Ovary (tissue), 9 donors: Measurements from ENCODE around the gene MECR. TPM values are rescaled to one million over a fixed set of nuclear protein-coding genes. Genes with fewer than 3 reads are reported as not detected.

Source experiments
- DNase-seq, 5 donors: peaks; one replicate each; pipeline ENCODE4 v3.0.0-alpha.2; 2019 to 2020
- H3K27ac ChIP-seq, 2 donors: fragments of 200-600 bp; one replicate each; pipeline versions ENCODE4 v1.5.1 to v1.8.0; 2019 to 2022
- H3K27me3 ChIP-seq: fragments of 200-600 bp; one replicate; pipeline ENCODE4 v1.8.0; 2022
- H3K36me3 ChIP-seq: fragments of 200-600 bp; sonication (generic); one replicate; pipeline ENCODE4 v1.5.1; 2019
- H3K4me1 ChIP-seq: one replicate; pipeline ENCODE4 v1.8.1; 2013; ENCODE audit warnings: mild to moderate bottlenecking, moderate library complexity; ENCODE audit not compliant: insufficient read depth
- H3K4me3 ChIP-seq: fragments of 200-600 bp; sonication (generic); one replicate; pipeline ENCODE4 v1.5.1; 2017
- H3K9me3 ChIP-seq, 2 donors: fragments of 200-600 bp in 1 of 2; sonication (generic) in 1 of 2; one replicate each; pipeline versions ENCODE4 v1.5.1 to v1.8.1; 2013 to 2019; ENCODE audit warnings: mild to moderate bottlenecking in 1 of 2, moderate library complexity in 1 of 2
- EP300 ChIP-seq: sonication (generic); formaldehyde crosslinking; IDR thresholded peaks from one replicate; pipeline ENCODE4 v1.6.1; 2017; ENCODE audit warnings: antibody characterized with exemption
- POLR2A ChIP-seq: fragments of 450-650 bp; IDR thresholded peaks from one replicate; pipeline ENCODE4 v1.6.1; 2017; ENCODE audit warnings: antibody characterized with exemption, mild to moderate bottlenecking, moderate library complexity
- WGBS, 3 donors: extraction: QIAGEN DNeasy Blood & Tissue Kit in 1 of 3; methylation state at CpG; one replicate each; pipeline versions ENCODE4 v1.1.5 to v1.1.7; 2013 to 2017; 5-methylcytosine and 5-hydroxymethylcytosine counted together
- intact Hi-C, 4 donors: fragments of 100-400 bp; cut with DNase I; formaldehyde crosslinking; loops; one replicate each; pipeline versions ENCODE4 v1.11.0 to v1.15.1; 2022 to 2023
- polyA plus RNA-seq, 2 donors: library from polyadenylated mRNA; stranded (reverse); fragments of 200-250 nt in 1 of 2; fragments of 350-450 nt in 1 of 2; fragmentation: Illumina TruSeq in 1 of 2; extraction: RNeasy Lipid Tissue Mini Kit (QIAGEN cat#74804) in 1 of 2; gene quantifications; one replicate each; pipeline ENCODE4 v1.2.3, GENCODE V29; 2013 to 2014
- total RNA-seq, 7 donors: library from RNA; depleted of rRNA in 2 of 7; stranded (reverse); fragments of >200 nt in 2 of 7; fragmentation: NEBNext Ultra II Directional in 3 of 7; extraction: Animal tissue kit (Norgen Biotek cat#: 25700) in 3 of 7; gene quantifications; one replicate each; pipeline versions ENCODE4 v1.1.0 to v1.2.4, GENCODE V29; 2016 to 2023
- TF ChIP-seq, protein P1 (sequence below), 3 donors: fragments of 450-650 bp in 2 of 3; fragments of 200-600 bp in 1 of 3; IDR thresholded peaks; one replicate each; pipeline versions ENCODE4 v1.5.1 to v1.8.0; 2016 to 2022; ENCODE audit warnings: antibody characterized with exemption in 3 of 3, mild to moderate bottlenecking in 1 of 3
- donor health status: DM: no; HTN: no; CAD: no; lungs with moderate emphysema.
- donor health status: DM: no; HTN: no; CAD: no.
- donor health status: Bipolar disorder and iron deficiency.
- donor health status: DM: yes; HTN: yes; CAD: no.
- donor health status: DM: no; HTN: no; CAD: no.
- donor health status: DM: yes; HTN: yes; CAD: no.

Gene MECR
- total and polyA plus RNA-seq, 9 donors = 11.9 to 33.9 (median 20.2) TPM

DNA sequence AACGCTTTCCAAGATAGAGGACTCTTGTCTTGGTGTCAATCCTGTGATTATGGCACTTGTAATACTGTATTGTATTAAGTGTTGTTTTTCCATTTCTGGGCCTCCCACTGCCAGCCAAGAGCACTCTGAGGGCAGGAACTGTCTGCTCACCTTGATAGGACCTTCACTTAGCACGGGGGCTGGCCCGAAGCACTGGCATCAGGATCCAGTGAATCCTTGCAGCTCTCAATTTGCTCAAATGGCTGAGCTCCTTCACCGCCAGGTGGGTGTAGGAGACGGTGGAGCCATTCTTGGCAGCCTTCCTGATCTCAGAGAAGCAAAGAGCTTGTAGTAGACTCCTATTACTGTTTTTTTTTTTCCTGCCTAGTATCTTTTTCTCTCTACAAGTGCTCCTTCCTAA, 17.7 kb downstream of the MECR start:
- H3K36me3 ChIP-seq = no peaks in the 10 kb centered on the region
- 72 to 75% (median 74%) methylated on average over 5 of the region's 5 CpGs for WGBS, 3 donors
- intact Hi-C loops = no loop called here
- H3K4me1 ChIP-seq = no peaks in the 10 kb centered on the region
- H3K9me3 ChIP-seq = no peaks in the 10 kb centered on the region
- H3K27me3 ChIP-seq = no peaks in the 10 kb centered on the region
- H3K27ac ChIP-seq = no peak overlapping the region
- no peak for TF ChIP-seq EP300
- TF ChIP-seq POLR2A = no peak
- TF ChIP-seq, protein P1, sequence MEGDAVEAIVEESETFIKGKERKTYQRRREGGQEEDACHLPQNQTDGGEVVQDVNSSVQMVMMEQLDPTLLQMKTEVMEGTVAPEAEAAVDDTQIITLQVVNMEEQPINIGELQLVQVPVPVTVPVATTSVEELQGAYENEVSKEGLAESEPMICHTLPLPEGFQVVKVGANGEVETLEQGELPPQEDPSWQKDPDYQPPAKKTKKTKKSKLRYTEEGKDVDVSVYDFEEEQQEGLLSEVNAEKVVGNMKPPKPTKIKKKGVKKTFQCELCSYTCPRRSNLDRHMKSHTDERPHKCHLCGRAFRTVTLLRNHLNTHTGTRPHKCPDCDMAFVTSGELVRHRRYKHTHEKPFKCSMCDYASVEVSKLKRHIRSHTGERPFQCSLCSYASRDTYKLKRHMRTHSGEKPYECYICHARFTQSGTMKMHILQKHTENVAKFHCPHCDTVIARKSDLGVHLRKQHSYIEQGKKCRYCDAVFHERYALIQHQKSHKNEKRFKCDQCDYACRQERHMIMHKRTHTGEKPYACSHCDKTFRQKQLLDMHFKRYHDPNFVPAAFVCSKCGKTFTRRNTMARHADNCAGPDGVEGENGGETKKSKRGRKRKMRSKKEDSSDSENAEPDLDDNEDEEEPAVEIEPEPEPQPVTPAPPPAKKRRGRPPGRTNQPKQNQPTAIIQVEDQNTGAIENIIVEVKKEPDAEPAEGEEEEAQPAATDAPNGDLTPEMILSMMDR (IDR thresholded peaks at IDR 0.05) = no peak
- no peak overlapping the region for H3K4me3 ChIP-seq
- no peak for DNase-seq

DNA sequence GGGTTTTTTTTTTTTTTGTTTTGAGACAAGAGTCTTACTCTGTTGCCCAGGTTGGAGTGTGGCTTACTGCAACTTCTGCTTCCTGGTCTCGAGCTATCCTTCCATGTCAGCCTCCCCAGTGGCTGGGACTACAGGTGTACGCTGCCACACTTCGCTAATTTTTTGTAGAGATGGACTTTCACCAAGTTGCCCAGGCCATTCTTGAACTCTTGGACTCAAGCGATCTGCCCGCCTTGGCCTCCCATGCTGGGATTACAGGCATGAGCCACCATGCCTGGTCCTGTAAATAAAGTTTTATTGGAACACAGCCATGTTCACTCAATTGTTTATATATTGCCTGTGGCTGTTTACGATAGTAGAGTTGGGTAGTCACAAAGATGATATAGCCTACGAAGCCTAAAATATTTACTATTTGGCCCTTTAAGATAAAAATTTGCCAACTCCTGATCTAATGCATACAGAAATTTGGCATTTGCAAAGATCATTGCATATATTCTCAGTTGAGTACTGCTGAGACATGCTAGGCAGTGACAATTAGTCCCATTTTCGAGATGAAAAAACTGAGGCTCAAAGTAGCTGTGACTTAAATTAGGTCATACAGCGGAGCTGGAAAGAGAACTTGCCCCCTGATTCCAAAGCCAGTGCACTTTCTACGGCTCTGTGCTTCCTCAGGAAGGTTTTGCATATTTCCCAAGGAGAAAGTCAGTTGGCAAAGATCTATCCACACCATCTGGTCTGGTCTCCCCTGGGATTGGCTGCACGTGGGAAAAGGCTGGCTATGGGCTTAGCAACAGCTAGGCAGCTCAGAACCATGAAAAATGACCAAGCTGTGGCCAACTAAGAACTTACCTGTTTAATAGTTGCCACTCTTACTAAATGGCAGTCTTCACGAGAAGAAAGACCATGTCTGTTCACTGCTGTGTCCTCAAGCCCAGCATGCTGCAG, 19.4 kb downstream of the MECR start:
- no peak for DNase-seq
- intact Hi-C loops = no loop called here
- H3K27ac ChIP-seq = no peak overlapping the region
- H3K36me3 ChIP-seq = no peaks in the 10 kb centered on the region
- H3K4me3 ChIP-seq = no peak overlapping the region
- H3K4me1 ChIP-seq = no peaks in the 10 kb centered on the region
- no peaks in the 10 kb centered on the region for H3K9me3 ChIP-seq
- TF ChIP-seq EP300 (no peak), POLR2A (no peak)
- TF ChIP-seq, protein P1 (IDR thresholded peaks at IDR 0.05) = no peak
- WGBS, 3 donors = 74 to 86% (median 81%) methylated on average over 12 of the region's 12 CpGs
- no peaks in the 10 kb centered on the region for H3K27me3 ChIP-seq

GRCh38 chr1:29210278-29211085, 20.3 kb downstream of the MECR start:
- no peak for DNase-seq
- TF ChIP-seq, protein P1 (IDR thresholded peaks at IDR 0.05) = no peak
- TF ChIP-seq POLR2A (no peak), EP300 (no peak)
- H3K4me1 ChIP-seq = no peaks in the 10 kb centered on the region
- 77 to 82% (median 79%) methylated on average over 7 of the region's 7 CpGs for whole genome bisulfite sequencing, 3 donors
- H3K27ac ChIP-seq = no peak overlapping the region
- no peaks in the 10 kb centered on the region for H3K9me3 ChIP-seq
- intact Hi-C loops = no loop called here
- no peak overlapping the region for H3K4me3 ChIP-seq
- H3K36me3 ChIP-seq = no peaks in the 10 kb centered on the region
- no peaks in the 10 kb centered on the region for H3K27me3 ChIP-seq

- H3K27me3 ChIP-seq = no peaks in the 10 kb centered on the region
- no peak for TF ChIP-seq POLR2A
- TF ChIP-seq, protein P1 (IDR thresholded peaks at IDR 0.05) = no peak
- no peak for TF ChIP-seq EP300
- H3K36me3 ChIP-seq = no peaks in the 10 kb centered on the region
- H3K9me3 ChIP-seq = no peaks in the 10 kb centered on the region
- H3K4me1 ChIP-seq = no peaks in the 10 kb centered on the region
- intact Hi-C loops = loop anchor here in 2 of 4 donors (10.0 kb wide), 2 partner anchors 174 to 424 kb away; no protein-coding TSS in a partner anchor
- DNase-seq = no peak
- 65 to 73% (median 73%) methylated on average over 5 of the region's 5 CpGs for WGBS, 3 donors
- no peak overlapping the region for H3K27ac ChIP-seq
- H3K4me3 ChIP-seq = no peak overlapping the region
Observed at GRCh38 chr1:29209173-29209572, 21.6 kb downstream of the MECR start.
